AG09319 (cell line): ENCODE measurements around the gene KIF18B.
"Not testable (repeated sequence)": the region's sequence is repeated elsewhere in the genome, so short reads cannot be mapped to it uniquely, and the experiment has no call there.

Experiments
- DNase-seq: peaks from one replicate; pipeline ENCODE4 v3.0.0-alpha.2; 2010; ENCODE audit warnings: low read depth; ENCODE audit errors: extremely low read depth
- TF ChIP-seq, protein P1 (sequence below): IDR thresholded peaks from 2 replicates; pipeline ENCODE4 v1.5.1; 2011; ENCODE audit warnings: low read depth, mild to moderate bottlenecking, inconsistent platforms, low read length, moderate library complexity

Gene KIF18B

DNA sequence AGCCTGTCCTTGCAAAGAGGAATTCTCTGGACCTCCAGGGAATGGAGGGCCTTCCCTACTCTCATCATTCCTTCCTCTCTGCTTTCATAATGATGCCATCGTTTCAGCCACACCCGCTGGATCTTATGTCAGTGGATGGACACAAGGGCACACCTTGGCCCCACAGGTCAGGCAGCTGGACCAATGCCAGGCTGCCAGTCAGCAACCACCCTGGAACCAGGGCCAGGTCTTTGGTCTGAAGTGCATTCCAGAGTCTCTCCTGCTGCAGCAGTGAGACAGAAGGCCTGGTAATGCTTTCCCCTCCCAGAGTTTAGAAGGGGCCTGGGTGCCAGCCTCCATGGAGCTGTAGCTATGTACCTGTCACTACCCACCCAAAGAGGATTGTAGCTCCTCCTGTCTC lies 13.1 kb upstream of the KIF18B start:
- TF ChIP-seq, protein P1, sequence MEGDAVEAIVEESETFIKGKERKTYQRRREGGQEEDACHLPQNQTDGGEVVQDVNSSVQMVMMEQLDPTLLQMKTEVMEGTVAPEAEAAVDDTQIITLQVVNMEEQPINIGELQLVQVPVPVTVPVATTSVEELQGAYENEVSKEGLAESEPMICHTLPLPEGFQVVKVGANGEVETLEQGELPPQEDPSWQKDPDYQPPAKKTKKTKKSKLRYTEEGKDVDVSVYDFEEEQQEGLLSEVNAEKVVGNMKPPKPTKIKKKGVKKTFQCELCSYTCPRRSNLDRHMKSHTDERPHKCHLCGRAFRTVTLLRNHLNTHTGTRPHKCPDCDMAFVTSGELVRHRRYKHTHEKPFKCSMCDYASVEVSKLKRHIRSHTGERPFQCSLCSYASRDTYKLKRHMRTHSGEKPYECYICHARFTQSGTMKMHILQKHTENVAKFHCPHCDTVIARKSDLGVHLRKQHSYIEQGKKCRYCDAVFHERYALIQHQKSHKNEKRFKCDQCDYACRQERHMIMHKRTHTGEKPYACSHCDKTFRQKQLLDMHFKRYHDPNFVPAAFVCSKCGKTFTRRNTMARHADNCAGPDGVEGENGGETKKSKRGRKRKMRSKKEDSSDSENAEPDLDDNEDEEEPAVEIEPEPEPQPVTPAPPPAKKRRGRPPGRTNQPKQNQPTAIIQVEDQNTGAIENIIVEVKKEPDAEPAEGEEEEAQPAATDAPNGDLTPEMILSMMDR = no peak

DNA sequence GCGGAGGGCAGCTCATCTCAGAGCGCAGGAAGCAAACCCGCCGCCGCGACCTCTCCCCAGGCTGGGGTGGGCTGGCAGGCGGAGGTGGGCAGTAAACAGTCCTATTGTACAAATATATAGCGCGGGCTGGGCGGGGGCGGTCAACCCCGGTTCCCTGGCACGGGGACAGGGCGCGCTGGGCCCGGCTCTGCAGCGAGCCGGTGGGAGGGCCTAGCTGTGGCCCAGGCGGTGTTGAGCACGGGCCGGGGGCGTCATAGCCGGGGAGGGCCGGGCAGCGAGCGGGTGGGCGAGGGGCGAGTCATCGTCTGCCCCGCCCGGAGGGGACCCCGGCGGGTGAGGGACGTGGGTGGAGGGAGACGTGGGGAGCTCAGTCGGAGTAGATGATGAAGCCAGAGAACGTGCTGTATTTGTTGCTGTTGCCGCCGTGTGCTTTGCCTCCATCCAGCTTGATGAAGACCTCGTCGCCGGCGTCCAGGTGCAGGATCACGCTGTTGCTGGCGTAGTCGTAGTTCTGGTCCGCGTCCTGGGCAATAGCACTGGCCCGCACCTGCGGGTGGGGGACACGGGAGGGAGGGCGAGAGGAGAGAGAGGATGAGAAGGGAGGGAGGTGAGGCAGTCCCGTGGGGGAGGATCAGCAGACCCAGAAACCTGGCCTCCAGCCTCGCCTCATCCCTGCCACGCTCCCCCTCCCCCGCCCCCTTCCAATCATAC lies 12.4 kb upstream of the KIF18B start:
- TF ChIP-seq, protein P1 = no peak
- no peak for DNase-seq

More for the DNA sequence above, 13.1 kb upstream of the KIF18B start:
- DNase-seq = no peak

DNA sequence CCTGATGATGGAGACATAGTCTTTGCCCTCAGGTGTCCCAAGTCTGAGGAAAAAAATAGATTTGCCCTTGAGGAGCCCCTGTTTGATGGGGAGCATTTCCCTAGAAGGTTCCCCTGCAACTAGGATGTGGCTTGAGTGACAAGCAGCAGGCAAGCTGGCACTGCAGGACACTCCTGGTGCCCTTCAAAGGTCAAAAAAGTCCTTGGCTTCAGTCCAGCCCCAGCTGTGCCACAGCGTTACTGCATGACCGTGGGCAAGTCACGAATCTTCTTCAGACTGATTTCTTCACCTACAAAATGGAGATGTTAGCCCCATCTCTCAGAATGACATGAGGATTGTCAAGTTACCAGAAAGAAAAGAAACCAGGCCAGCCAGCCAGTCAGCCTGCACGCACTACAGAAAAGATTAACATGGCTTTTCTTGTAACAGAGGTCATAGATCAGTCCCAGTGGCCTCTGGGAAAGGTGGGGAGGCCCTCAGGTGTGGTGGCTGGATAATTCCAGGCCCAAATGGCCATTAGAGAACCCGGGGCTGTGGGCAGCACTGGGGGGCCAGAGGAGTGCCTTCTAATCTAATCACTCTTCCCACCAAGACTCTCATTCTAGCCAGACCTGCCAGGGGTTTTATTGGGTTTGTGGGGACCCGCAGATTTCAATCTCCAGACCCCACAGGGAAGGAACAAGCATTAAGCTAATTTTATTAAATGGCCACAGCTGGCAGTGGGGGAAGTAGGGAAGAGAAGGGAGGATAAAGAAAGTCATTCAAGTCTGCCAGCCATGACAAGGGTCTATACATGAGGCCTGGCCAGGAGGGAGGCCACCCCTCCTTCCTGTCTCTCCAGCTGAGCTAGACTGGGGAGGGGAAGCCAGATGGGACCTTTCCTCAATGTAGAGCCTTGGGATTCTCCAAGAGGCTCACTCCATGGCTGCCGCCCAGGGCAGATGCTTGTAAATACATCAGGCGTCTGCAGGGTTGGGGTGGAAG lies 9.7 kb upstream of the KIF18B start:
- no peak for DNase-seq
- TF ChIP-seq, protein P1 = no peak

DNA sequence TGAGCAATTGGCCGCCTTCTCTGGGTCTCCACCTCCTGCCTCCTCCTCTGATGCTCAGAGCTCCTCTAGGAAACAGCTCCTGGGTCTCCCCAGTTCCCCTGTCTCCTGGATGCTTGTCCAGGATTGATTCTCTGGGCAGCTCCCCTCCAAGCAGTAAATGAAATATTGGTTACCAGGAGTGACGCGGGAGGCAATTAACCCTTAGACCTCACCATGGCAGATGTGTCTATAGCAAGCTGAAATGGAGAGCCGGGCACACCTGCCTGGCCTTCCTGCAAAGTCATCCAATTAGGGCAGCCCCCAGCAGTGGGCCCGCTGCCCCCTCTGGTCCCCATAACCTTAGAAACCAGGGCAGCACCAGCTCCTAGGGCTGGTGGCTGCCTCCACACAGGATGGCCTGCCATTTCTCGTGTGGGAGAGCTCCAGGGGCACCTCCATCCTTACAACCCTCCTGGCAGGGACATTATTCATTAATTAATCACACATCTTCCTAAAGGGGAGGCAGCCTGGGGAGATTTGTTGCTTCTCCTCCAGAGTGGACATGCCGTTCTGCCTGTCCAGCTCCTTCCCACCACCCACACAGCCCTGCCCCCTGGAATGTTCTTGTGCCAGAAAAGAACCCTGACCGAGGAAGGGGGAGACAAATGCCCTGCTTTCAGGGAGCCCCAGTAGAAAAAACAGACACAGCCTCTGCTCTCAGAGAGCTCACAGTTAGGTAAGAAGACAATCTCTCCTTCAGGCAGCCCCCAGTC lies 8.3 kb upstream of the KIF18B start:
- no peak for DNase-seq
- TF ChIP-seq, protein P1 = no peak

DNA sequence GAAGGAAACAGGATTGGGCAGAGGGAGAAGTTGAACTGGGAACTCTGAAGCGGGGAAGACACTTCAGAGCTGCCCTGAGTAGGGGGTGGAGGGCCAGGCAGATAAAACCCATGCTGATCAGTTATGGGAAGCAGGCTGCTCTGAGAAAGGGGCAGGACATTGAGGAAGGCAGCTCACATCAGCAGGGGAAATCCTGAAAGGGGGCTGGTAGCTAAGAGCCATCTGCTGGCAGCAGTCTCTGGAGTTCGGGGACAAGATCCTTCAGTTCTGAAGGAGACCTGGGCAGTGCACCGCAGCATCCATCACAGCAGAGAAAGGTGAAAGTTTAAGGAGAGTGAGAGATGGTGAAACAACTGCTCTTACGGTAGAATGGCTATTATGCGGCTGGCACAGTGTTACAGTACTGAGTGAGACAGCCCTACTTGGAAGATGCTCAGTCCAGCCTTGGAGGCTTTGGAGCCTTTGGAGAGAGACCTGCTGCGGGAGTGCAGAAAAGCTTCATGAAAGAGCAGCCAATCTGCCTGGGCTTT lies 5.4 kb upstream of the KIF18B start:
- DNase-seq = no peak
- TF ChIP-seq, protein P1 = no peak

DNA sequence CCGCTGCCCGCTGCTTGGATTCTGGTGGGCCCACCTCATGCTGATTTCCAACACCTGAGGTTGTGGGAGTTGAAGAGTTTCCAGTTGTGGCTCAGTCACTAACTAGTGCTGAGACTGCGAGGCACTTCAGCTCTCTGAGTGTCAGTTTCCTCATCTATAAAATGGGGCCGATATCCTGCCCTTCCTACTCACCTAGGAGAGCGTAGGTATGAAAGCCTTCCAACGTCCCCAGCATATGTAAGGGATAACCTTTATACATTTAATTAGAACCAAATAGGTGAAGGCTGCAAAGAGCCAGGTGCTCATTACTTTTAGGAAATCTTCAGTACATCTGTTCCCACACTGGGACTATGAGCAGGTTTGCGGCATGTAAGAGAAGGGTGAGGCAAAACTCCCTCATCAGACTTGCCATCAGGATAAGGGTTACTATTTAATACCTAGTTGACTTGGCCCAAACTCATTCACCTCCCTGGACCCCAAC lies 782 bp upstream of the KIF18B start:
- TF ChIP-seq, protein P1 = no peak
- no peak for DNase-seq

DNA sequence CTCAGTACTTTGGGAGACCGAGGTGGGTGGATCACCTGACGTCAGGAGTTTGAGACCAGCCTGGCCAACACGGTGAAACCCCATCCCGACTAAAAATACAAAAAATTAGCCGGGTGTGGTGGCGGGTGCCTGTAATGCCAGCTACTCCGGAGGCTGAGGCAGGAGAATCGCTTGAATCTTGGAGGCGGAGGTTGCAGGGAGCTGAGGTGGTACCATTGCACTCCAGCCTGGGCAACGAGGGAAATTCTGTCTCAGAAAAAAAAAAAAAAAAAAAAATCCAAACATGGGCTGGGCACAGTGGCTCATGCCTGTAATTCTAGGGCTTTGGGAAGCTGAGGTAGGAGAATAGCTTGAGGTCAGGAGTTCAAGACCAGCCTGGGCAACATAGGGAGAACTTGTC lies 1.9 kb downstream of the KIF18B start:
- not testable (repeated sequence) for DNase-seq
